Hepatocyte (in vitro differentiated cells): ENCODE measurements around the gene F11R. TPM values are rescaled to one million over a fixed set of nuclear protein-coding genes. Genes with fewer than 3 reads are reported as not detected.
A peak's percentile ranks its signal among the peaks of the same experiment; 100 is the strongest.
"Not testable (repeated sequence)": the region's sequence is repeated elsewhere in the genome, so short reads cannot be mapped to it uniquely, and the experiment has no call there.

Experiments
- DNase-seq: peaks from one replicate; pipeline ENCODE4 v3.0.0-alpha.2; 2016; ENCODE audit warnings: low spot score
- H2AFZ ChIP-seq: fragments of 200-600 bp; sonication (generic); 2 replicates; pipeline ENCODE4 v1.6.0; 2016; ENCODE audit warnings: antibody characterized with exemption, mild to moderate bottlenecking
- H3K27ac ChIP-seq: fragments of 200-600 bp; sonication (generic); 2 replicates; pipeline ENCODE4 v1.5.1; 2016; ENCODE audit warnings: mild to moderate bottlenecking
- H3K27me3 ChIP-seq: fragments of 200-600 bp; sonication (generic); 2 replicates; pipeline ENCODE4 v1.6.1; 2016
- H3K36me3 ChIP-seq: fragments of 200-600 bp; sonication (generic); replicated peaks from 2 replicates; pipeline ENCODE4 v1.5.1; 2016; ENCODE audit warnings: low read depth; ENCODE audit not compliant: insufficient read depth
- H3K4me1 ChIP-seq: fragments of 200-600 bp; sonication (generic); 2 replicates; pipeline ENCODE4 v1.5.1; 2016; ENCODE audit warnings: mild to moderate bottlenecking, moderate library complexity; ENCODE audit not compliant: insufficient read depth
- H3K4me2 ChIP-seq: fragments of 200-600 bp; sonication (generic); 2 replicates; pipeline ENCODE4 v1.6.0; 2016
- H3K4me3 ChIP-seq: fragments of 200-600 bp; sonication (generic); 2 replicates; pipeline ENCODE4 v1.5.1; 2016; ENCODE audit warnings: mild to moderate bottlenecking
- H3K79me2 ChIP-seq: fragments of 200-600 bp; sonication (generic); 2 replicates; pipeline ENCODE4 v1.6.0; 2017; ENCODE audit warnings: mild to moderate bottlenecking
- H3K9me2 ChIP-seq: fragments of 200-600 bp; sonication (generic); replicated peaks from 2 replicates; pipeline ENCODE4 v1.6.0; 2017; ENCODE audit warnings: mild to moderate bottlenecking; ENCODE audit not compliant: insufficient read depth
- H3K9me3 ChIP-seq: fragments of 200-600 bp; sonication (generic); 2 replicates; pipeline ENCODE4 v1.5.1; 2016; ENCODE audit warnings: low read depth, mild to moderate bottlenecking
- H4K20me1 ChIP-seq: fragments of 200-600 bp; sonication (generic); 2 replicates; pipeline ENCODE4 v1.6.0; 2016; ENCODE audit warnings: mild to moderate bottlenecking; ENCODE audit not compliant: insufficient read depth, poor library complexity, severe bottlenecking
- EZH2 ChIP-seq: fragments of 200-600 bp; sonication (generic); IDR thresholded peaks from 2 replicates; pipeline ENCODE4 v1.6.1; 2016; ENCODE audit warnings: antibody characterized with exemption, mild to moderate bottlenecking, borderline replicate concordance
- EZH2phosphoT487 ChIP-seq: fragments of 200-600 bp; sonication (generic); IDR thresholded peaks from one replicate; pipeline ENCODE4 v1.6.1; 2018; ENCODE audit warnings: antibody characterized with exemption, mild to moderate bottlenecking, low read depth, moderate library complexity; ENCODE audit not compliant: unreplicated experiment, severe bottlenecking
- WGBS: methylation state at CpG from one replicate; pipeline ENCODE4 v1.1.6; 2016; ENCODE audit warnings: low lambda C conversion rate; ENCODE audit errors: missing lambda C conversion rate; 5-methylcytosine and 5-hydroxymethylcytosine counted together
- polyA plus RNA-seq: library from polyadenylated mRNA; unstranded; fragments of >200 nt; fragmentation: Nextera tagmentation; extraction: Ambion mirVana; gene quantifications from 2 replicates; pipeline ENCODE4 v1.2.1, GENCODE V29; 2016
- total RNA-seq: library from RNA; depleted of rRNA; stranded (reverse); fragments of >200 nt; gene quantifications from 2 replicates; pipeline ENCODE4 v1.2.3, GENCODE V29; 2014
- TF ChIP-seq, protein P1 (sequence below): fragments of 200-600 bp; sonication (generic); IDR thresholded peaks from 2 replicates; pipeline ENCODE4 v1.5.1; 2016; ENCODE audit warnings: antibody characterized with exemption, mild to moderate bottlenecking; ENCODE audit not compliant: poor library complexity

Gene F11R
- total and polyA plus RNA-seq, 2 experiments from 2014 or later = 148 to 180 TPM

DNA sequence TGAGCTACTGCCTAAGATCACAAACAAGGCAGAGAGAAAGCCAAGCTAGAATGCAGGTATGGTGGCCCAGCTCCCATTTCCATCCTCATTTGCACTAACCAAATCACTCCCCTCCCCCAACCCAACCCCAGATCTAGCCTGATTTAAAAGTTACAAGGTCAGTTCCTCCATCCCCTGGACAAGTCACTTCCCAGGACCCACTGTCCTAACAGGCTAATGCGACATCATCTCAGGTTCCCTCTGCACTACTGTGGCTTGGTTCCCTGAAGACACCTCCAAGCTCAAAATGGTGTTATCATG, 2.4 kb downstream of the F11R start:
- Histone ChIP-seq H3K27ac (peak overlapping the region; percentile 99), H3K4me1 (peaks cover 29% of the 10 kb centered on the region)

DNA sequence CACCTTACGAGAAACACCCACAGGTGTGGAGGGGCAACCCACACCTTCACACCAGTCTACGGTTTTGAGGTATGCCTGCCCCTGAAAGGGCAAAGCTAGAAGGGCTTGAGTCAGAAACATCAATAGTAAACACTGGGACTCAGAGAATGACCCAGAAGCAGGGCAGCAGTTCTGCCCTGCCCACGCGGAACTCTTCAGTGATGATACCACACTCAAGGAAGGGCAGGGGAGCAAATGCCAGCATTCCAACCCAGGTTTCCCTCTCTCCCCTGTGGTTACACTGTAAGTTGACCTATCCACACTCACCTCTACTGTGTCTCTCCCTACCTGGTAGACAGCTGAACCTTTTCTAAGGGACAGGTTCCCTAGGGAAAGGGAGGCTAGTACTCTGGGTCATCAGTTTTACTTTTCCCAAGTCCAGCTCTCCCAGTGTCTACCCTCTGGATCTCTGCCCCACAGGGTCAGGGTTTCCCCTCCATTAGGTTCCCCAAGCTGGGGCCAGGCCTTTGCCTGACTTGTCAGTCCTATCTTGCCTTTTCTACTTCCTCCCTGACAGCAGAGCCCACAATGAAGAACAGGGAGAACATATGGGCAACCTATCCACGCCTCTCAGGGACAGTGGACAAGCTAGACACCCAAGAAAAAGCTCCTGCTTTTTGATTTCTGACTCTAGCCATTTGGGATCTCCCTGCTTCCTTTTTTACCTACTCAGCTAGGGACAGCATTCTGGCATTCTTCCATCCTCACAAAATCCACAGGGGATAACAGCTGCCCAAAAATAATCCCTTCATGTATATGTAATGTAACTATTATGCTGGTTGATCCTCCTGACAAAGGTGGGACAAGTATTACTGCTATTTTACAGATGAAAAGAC, 3.0 kb downstream of the F11R start:
- no peaks in the 10 kb centered on the region for H3K9me3 ChIP-seq
- TF ChIP-seq, protein P1, sequence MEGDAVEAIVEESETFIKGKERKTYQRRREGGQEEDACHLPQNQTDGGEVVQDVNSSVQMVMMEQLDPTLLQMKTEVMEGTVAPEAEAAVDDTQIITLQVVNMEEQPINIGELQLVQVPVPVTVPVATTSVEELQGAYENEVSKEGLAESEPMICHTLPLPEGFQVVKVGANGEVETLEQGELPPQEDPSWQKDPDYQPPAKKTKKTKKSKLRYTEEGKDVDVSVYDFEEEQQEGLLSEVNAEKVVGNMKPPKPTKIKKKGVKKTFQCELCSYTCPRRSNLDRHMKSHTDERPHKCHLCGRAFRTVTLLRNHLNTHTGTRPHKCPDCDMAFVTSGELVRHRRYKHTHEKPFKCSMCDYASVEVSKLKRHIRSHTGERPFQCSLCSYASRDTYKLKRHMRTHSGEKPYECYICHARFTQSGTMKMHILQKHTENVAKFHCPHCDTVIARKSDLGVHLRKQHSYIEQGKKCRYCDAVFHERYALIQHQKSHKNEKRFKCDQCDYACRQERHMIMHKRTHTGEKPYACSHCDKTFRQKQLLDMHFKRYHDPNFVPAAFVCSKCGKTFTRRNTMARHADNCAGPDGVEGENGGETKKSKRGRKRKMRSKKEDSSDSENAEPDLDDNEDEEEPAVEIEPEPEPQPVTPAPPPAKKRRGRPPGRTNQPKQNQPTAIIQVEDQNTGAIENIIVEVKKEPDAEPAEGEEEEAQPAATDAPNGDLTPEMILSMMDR = no peak
- TF ChIP-seq EZH2 (no peak), EZH2phosphoT487 (no peak)
- H3K79me2 ChIP-seq = peaks cover 58% of the 10 kb centered on the region
- no peak for DNase-seq
- peaks cover 35% of the 10 kb centered on the region for H3K4me1 ChIP-seq
- no peak overlapping the region for H3K4me3 ChIP-seq
- WGBS = 76% methylated on average over 5 of the region's 5 CpGs
- peak overlapping the region; percentile 76 for H3K4me2 ChIP-seq
- H3K36me3 ChIP-seq = no peaks in the 10 kb centered on the region
- H3K27ac ChIP-seq = peak overlapping the region; percentile 99
- H3K9me2 ChIP-seq = no peaks in the 10 kb centered on the region
- no peaks in the 10 kb centered on the region for H3K27me3 ChIP-seq
- H2AFZ ChIP-seq = no peak overlapping the region
- H4K20me1 ChIP-seq = peaks cover 7% of the 10 kb centered on the region

More for the DNA sequence above, 2.4 kb downstream of the F11R start:
- Histone ChIP-seq H3K79me2 (peaks cover 55% of the 10 kb centered on the region), H3K9me3 (no peaks in the 10 kb centered on the region), H2AFZ (no peak overlapping the region), H3K9me2 (no peaks in the 10 kb centered on the region), H3K36me3 (no peaks in the 10 kb centered on the region), H3K27me3 (no peaks in the 10 kb centered on the region), H3K4me3 (peak overlapping the region; percentile 64), H3K4me2 (peak overlapping the region; percentile 76), H4K20me1 (peaks cover 7% of the 10 kb centered on the region)
- DNase-seq = no peak
- TF ChIP-seq EZH2phosphoT487 (no peak), EZH2 (no peak)
- TF ChIP-seq, protein P1 = no peak
- whole genome bisulfite sequencing = 75% methylated on average over 1 of the region's 1 CpG

DNA sequence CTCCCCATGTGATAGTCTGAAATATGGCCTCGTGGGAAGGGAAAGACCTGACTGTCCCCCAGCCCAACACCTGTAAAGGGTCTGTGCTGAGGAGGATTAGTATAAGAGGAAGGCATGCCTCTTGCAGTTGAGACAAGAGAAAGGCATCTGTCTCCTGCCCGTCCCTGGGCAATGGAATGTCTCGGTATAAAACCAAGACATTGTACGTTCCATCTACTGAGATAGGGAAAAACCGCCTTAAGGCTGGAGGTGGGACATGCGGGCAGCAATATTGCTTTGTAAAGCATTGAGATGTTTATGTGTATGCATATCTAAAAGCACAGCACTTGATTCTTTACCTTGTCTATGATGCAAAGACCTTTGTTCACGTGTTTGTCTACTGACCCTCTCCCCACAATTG, 3.8 kb downstream of the F11R start:
- not testable (repeated sequence) for H3K27me3 ChIP-seq, DNase-seq, H3K9me2 ChIP-seq, H4K20me1 ChIP-seq, H2AFZ ChIP-seq, H3K4me3 ChIP-seq, H3K9me3 ChIP-seq, H3K36me3 ChIP-seq
- H3K79me2 ChIP-seq = peaks cover 66% of the 10 kb centered on the region
- WGBS = 34% methylated on average over 7 of the region's 7 CpGs
- peak overlapping the region; percentile 99 for H3K27ac ChIP-seq
- peak overlapping the region; percentile 76 for H3K4me2 ChIP-seq
- H3K4me1 ChIP-seq = peaks cover 42% of the 10 kb centered on the region

DNA sequence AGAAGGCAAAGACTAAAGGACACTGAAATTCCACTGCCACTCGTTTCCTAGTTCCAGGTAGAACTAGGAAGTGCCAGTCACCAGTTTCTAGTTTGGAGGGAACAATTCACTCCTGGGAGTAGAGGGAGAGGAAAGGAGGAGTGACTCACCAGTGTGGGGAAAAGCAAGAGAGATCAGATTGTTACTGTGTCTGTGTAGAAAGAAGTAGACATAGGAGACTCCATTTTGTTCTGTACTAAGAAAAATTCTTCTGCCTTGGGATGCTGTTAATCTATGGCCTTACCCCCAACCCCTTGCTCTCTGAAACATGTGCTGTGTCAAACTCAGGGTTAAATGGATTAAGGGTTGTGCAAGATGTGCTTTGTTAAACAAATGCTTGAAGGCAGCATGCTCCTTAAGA, 4.3 kb downstream of the F11R start:
- H3K27ac ChIP-seq = peak overlapping the region; percentile 99
- not testable (repeated sequence) for H3K36me3 ChIP-seq, H3K4me3 ChIP-seq, H3K27me3 ChIP-seq, H3K9me2 ChIP-seq, H4K20me1 ChIP-seq, H3K9me3 ChIP-seq, H2AFZ ChIP-seq
- H3K4me2 ChIP-seq = peak overlapping the region; percentile 6
- WGBS = 52% methylated on average over 1 of the region's 1 CpG
- peak; percentile 61 for DNase-seq
- H3K4me1 ChIP-seq = peaks cover 45% of the 10 kb centered on the region
- H3K79me2 ChIP-seq = peaks cover 71% of the 10 kb centered on the region
